ENCODE data around the gene SAMD11.
A peak's percentile ranks its signal among the peaks of the same experiment; 100 is the strongest.
"Not testable (repeated sequence)": the region's sequence is repeated elsewhere in the genome, so short reads cannot be mapped to it uniquely, and the experiment has no call there.

SAMD11 gene

GRCh38 chr1:923131-923990 lies at the start of gene SAMD11:
Gene SAMD11 (plus strand): TSS chr1:923923. CDS start chr1:924432, 509 bp downstream.
- peak; percentile 86 for DNase-seq

DNA sequence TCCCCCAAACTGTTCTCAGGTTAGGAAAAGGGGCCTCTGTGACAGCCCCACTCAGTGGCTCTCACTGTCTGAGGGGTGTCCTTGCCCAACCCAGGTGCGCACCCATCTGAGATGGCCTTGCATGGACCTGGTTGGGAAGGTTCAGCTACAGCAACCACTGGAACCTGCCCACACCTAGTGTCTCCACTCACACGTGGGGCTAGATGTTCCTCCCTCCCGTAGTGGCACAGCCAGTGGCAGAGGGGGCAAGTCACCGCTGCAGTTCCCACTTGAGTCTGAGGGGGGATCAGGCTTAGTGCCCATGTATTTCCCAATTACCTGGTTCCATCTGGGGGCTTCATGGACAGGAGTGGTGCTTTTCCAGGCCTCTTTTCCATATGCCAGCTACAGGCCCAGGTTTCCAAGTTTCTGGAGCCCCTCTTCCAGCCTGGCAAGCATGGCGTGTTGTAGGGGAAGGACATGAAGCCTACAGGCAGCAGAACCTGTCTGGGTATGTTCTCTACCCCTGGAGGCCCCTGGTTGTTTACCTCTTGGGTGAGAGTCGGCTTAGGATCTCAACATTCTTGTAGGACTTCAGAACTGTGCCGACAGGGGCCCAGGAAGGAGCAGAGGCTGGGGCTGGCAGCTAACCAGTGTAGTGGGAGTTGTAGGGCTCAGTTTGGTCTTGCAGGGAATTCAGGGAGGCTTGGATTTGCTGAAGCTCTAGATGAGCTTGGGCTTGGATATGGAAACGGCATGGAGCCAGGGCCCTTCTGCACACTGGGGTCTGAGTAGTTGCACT lies 47.1 kb upstream of the SAMD11 start:
- not testable (repeated sequence) for DNase-seq

- DNase-seq: not testable (repeated sequence)
Measured at GRCh38 chr1:877209-877986, 46.3 kb upstream of the SAMD11 start.

GRCh38 chr1:880511-880910 lies 43.2 kb upstream of the SAMD11 start:
- not testable (repeated sequence) for DNase-seq

DNA sequence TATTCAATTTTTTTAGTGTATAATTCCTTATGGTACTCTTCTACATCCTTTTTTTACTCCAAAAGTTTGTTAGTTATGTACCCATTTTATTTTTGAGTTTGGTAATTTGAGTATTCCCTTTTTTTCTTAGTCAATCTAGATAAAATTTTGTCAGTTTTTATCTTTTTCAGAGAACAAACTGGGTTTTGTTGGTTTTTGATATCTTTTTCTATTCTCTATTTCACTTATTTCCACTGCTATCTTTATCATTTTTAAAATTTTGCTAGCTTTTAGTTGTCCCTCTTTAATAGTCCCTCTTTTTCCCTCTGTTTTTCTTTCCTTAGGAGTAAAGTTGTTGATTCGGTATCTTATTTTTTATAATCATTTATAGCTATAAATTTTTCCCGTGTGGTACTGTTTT lies 42.8 kb upstream of the SAMD11 start:
- DNase-seq: not testable (repeated sequence)

DNA sequence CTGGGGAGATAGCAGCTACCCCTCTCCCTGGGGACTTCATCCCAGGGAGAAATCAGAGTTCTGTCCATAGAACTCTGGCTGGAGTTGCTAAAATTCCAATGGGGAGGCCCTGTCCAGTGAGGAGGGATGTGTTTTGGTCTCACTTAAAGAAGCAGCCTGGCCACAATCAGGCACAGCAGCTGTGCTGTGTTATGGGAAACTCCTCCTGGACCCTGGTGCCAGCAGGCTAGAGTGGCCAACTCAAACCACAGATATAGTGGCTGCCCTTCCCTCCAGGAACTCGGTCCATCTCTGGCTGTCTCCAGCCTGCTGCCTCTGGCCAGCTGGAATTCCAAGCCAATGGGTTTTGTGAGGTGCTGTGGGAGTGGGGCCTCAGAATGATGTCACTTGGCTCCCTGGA lies 37.4 kb upstream of the SAMD11 start:
- no peak for DNase-seq

- no peak for DNase-seq
Measured at GRCh38 chr1:886760-887159, 37.0 kb upstream of the SAMD11 start.

DNA sequence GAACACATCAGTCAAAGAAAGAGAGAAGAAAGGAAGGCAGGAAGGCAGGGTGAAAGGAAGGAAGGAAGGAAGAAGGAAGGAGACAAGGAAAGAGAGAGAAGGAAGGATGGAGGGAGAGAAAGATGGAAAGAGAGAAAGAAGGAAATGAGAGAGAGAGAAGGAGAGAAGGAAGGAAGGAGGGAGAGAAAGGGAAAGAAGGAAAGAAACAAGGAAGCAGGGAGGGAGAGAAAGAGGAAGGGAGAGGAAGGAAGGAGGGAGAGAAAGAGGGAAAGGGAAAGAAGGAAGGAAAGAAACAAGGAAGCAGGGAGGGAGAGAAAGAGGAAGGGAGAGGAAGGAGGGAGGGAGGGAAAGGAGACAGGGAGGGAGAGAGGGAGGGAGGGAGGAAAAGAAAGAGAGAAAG lies 35.4 kb upstream of the SAMD11 start:
- no peak for DNase-seq

DNA sequence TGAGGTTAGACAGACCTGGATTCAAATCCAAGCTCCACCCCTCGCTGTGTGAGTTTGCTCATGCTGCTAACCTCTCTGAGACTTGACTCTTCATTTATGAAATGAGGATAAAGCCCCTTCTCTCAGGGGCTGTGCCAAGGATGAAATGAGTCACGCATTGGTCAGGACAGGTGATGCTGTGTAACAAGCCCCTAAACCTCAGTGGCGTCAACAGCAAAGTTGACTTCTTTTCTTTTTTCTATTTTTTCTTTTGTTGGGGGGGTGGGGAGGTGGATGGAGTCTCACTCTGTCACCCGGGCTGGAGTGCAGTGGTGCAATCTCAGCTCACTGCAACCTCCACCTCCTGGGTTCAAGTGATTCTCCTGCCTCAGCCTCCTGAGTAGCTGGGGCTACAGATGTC lies 33.9 kb upstream of the SAMD11 start:
- not testable (repeated sequence) for DNase-seq

- not testable (repeated sequence) for DNase-seq
Measured at GRCh38 chr1:890234-890633, 33.5 kb upstream of the SAMD11 start.

GRCh38 chr1:890661-891060 lies 33.1 kb upstream of the SAMD11 start:
- DNase-seq: no peak

DNA sequence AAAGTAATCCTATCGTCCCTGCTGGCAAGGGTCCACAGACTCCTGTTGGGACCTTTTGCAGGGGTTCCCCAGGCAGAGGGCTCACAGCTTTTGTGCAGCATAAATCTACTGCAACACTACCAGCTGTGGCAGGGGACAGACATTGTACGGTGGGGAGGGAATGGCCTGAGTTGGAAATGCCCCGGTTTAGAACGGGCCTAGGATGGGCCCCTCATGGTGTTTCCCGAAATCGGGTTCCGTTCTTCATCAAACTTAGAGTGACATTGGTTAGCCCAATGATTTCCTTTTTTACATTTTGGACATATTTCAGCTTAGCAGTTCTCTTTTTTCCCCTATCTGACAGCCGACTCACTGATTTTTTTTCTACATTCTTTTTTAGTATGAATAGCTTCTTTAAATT lies 26.5 kb upstream of the SAMD11 start:
- no peak for DNase-seq

DNA sequence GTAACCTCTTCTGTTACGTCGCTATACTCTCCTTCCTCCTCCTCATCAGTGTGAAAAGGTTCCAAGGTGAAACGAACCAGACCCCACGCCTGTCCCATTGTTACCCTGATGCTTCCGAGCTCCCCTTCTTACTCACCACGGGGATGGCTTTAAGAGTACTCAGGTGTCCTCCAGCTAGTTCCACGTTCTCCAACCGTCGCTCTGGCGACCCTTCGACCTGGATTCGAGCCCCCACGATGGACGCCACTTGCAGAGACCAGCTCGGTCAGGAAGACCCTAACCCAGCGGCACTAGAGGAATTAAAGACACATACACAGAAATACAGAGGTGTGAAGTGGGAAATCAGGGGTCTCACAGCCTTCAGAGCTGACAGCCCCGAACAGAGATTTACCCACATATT lies 25.8 kb upstream of the SAMD11 start:
- not testable (repeated sequence) for DNase-seq

DNA sequence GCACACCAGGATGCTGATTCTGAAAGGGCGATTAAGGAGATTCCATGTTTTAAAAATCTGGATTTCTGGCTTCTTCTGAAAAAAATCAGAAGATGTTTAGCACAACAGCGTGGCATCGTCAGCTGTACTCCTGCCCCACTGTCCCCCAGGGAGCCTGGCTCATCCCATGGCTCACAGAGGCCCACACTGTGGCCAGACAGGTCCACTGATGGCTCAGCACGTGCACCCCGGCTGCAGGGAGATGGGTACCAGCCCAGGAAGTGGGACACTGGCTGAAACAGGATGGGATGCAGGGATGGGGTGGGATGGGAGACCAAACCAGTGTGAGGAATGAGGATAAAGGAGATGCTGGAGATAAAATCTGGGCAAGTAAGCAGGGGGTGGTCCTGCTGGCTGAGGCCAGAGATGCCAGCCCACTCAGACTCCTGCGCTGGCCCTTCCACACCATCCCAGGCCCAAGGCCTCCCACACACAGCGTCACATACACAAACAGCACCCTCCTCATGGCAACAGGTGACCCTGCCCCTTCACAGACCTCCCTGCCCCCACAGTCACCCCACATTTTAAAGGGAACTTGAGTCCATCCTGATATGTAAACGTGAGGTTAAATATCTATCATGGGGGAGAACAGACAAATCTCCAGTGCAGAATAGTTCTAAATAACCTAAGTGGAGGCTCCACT lies 23.9 kb upstream of the SAMD11 start:
- DNase-seq: no peak

GRCh38 chr1:901108-901859 lies 22.4 kb upstream of the SAMD11 start:
- no peak for DNase-seq

DNA sequence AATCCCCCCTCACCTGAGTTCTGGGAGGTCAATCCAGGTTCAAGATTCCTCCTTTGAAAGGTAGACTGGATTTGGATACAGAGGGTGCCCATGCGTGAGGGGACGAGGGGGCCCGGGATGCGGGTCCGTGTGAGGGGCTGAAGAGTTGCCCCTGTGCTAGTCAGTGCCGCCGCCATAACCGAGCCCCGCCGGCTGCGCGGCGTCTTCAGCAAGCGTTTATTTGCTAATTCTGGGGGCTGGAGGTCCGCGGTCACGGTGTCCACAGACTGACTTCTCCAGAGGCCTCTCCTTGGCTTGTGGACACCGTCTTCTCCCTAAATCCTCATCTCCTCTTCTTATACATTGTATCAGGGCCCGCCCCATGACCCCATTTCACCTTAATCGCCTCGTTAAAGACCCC lies 20.9 kb upstream of the SAMD11 start:
- no peak for DNase-seq

GRCh38 chr1:903305-903704 lies 20.4 kb upstream of the SAMD11 start:
- DNase-seq: no peak

GRCh38 chr1:903721-904271 lies 19.9 kb upstream of the SAMD11 start:
- no peak for DNase-seq

GRCh38 chr1:904310-904950 lies 19.3 kb upstream of the SAMD11 start:
- DNase-seq: peak; percentile 57

DNA sequence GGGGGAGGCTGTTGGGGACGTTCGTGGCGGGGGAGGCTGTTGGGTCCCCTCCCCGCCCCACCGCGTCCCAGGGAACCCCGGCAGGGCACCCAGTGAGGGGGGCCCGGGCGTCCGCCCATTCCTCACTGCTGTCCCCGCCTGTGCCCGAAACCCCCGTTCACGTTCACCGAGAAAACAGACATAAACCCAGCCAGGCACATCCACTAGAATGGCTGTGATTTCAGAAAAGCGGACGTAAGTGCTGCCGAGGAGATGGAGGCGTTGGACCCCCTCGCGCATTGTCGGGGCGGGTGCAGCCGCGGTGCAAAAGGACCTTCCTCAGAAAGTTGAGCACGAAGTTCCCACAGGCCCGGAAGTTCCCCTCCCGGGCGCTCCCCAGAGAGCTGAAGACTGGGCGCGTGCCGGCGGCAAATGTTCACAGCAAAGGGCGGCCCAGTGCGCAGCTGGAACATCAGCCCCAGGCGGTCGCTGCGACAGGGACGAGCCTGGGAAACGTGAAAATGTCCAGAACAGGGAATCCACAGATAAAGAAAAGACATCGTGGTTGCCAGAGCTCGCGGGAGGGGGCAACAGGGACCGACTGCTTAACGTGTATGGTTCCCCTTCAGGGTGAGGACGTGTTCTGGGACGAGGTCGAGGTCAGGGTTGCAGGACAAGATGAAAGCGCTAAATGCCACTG lies 18.5 kb upstream of the SAMD11 start:
- peak; percentile 62 for DNase-seq

Measured in COR-L47 (cell line).